Measurements from ENCODE around the gene P3H4. TPM values are rescaled to one million over a fixed set of nuclear protein-coding genes. Genes with fewer than 3 reads are reported as not detected.

Gene P3H4
- total RNA-seq, 1 experiment from 2014 or later: not detected

Other genes with a start within 250 kb of the P3H4 start
- not detected in 2 replicates for gene KRT9, start 239.9 kb downstream of the P3H4 start, total RNA-seq (2014; rRNA removed; shearing (Covaris generic); ENCODE audit: low replicate concordance)
- not detected in 2 replicates for gene KRT14, start 225.1 kb downstream of the P3H4 start, total RNA-seq (2014; rRNA removed; shearing (Covaris generic); ENCODE audit: low replicate concordance)
- gene KRT16, start 199.2 kb downstream of the P3H4 start, total RNA-seq (2014; rRNA removed; shearing (Covaris generic); ENCODE audit: low replicate concordance): not detected in 2 replicates
- not detected in 2 replicates for gene KRT17, start 187.4 kb downstream of the P3H4 start, total RNA-seq (2014; rRNA removed; shearing (Covaris generic); ENCODE audit: low replicate concordance)
- gene EIF1, start 123.1 kb downstream of the P3H4 start, total RNA-seq (2014; rRNA removed; shearing (Covaris generic); ENCODE audit: low replicate concordance): 101 and 172 TPM in 2 replicates
- gene GAST, start 99.6 kb downstream of the P3H4 start, total RNA-seq (2014; rRNA removed; shearing (Covaris generic); ENCODE audit: low replicate concordance): not detected in 2 replicates
- 0.04 and 0.48 TPM in 2 replicates for gene HAP1, start 77.3 kb downstream of the P3H4 start, total RNA-seq (2014; rRNA removed; shearing (Covaris generic); ENCODE audit: low replicate concordance)
- 102 and 133 TPM in 2 replicates for gene JUP, start 25.2 kb downstream of the P3H4 start, total RNA-seq (2014; rRNA removed; shearing (Covaris generic); ENCODE audit: low replicate concordance)
- gene FKBP10, start 1.1 kb upstream of the P3H4 start, total RNA-seq (2014; rRNA removed; shearing (Covaris generic); ENCODE audit: low replicate concordance): 0.54 and 1.9 TPM in 2 replicates
- gene NT5C3B, start 24.3 kb upstream of the P3H4 start, total RNA-seq (2014; rRNA removed; shearing (Covaris generic); ENCODE audit: low replicate concordance): 10.5 and 17.8 TPM in 2 replicates
- 0.29 TPM in 1 of 2 replicates, not detected in the other for gene KLHL10, start 25.9 kb upstream of the P3H4 start, total RNA-seq (2014; rRNA removed; shearing (Covaris generic); ENCODE audit: low replicate concordance)
- 14.3 and 19.0 TPM in 2 replicates for gene KLHL11, start 53.5 kb upstream of the P3H4 start, total RNA-seq (2014; rRNA removed; shearing (Covaris generic); ENCODE audit: low replicate concordance)
- 173 and 212 TPM in 2 replicates for gene ACLY, start 107.0 kb upstream of the P3H4 start, total RNA-seq (2014; rRNA removed; shearing (Covaris generic); ENCODE audit: low replicate concordance)
- gene ODAD4, start 118.7 kb upstream of the P3H4 start, total RNA-seq (2014; rRNA removed; shearing (Covaris generic); ENCODE audit: low replicate concordance): 0.67 and 1.0 TPM in 2 replicates
- 41.3 and 79.1 TPM in 2 replicates for gene CNP, start 154.8 kb upstream of the P3H4 start, total RNA-seq (2014; rRNA removed; shearing (Covaris generic); ENCODE audit: low replicate concordance)
- 56.1 and 64.1 TPM in 2 replicates for gene DNAJC7, start 205.5 kb upstream of the P3H4 start, total RNA-seq (2014; rRNA removed; shearing (Covaris generic); ENCODE audit: low replicate concordance)
- 28.4 and 44.9 TPM in 2 replicates for gene NKIRAS2, start 208.1 kb upstream of the P3H4 start, total RNA-seq (2014; rRNA removed; shearing (Covaris generic); ENCODE audit: low replicate concordance)
- gene C17orf113, start 238.7 kb upstream of the P3H4 start, total RNA-seq (2014; rRNA removed; shearing (Covaris generic); ENCODE audit: low replicate concordance): not detected in 2 replicates

All from Karpas-422 (cell line).